Measurements from ENCODE around the gene HYAL3.

HYAL3 gene

DNA sequence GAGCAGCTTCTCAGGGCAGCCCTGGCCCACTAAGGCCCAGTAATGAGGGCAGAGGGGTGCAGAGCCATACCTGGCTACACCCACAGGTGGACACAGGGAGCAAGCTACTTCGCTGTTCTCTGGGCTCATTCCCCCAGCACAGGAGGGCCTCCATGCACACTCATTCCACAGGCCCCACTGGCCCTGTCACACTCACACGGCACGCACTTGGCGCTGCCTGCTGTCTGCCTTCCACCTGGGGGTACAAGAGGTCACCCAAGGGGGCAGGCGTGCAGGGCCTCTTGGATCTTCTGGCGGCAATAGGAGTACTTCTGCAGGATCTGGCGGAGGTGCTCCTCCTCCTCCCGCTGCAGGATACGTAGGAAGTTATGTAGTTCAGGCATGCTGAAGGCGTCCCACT lies 31.1 kb upstream of the HYAL3 start:
- no peak for DNase-seq (ENCODE audit: low spot score)

DNA sequence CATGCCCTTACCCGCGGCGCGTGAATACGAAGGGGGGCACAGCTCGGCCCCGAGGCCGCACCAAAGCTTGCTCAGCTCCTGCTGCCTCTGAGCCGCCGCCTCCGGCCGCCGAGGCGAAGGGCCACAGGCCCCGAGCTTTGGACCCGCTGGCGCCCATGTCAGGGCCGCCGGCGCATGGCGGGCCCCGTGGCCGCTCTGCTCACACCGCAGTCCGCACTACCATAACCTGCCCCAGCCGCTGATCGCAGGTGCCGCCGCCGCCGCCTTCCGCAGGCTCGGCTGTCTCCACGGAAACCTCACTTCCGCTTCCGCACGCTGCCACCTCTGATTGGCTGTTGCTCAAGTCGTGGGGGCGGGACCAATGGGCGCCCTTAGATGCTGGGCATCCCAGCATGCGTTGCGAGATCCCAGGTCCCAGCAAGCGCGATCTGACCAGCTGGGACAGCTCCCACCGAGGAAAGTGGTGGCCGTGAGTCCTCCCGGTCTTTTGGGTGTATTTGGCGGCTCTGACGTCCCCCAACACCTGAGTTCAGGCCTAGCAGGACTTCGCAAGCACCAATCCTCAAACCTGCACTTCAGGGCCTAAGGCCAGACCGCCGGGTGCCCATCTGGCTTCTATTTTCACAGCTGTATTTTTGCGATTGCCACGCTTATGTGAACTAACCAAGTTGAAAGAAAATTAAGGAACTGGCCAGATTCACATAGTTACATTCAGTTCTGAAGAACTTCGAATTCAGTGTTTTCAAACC lies 28.9 kb upstream of the HYAL3 start, which contains the start of gene TUSC2:
Gene TUSC2, minus strand, starts transcription at position 281 of the 749 bp plus-strand sequence. Its CDS starts 124 bp downstream, at position 157.
- DNase-seq (ENCODE audit: low spot score), result peak; percentile 99

DNA sequence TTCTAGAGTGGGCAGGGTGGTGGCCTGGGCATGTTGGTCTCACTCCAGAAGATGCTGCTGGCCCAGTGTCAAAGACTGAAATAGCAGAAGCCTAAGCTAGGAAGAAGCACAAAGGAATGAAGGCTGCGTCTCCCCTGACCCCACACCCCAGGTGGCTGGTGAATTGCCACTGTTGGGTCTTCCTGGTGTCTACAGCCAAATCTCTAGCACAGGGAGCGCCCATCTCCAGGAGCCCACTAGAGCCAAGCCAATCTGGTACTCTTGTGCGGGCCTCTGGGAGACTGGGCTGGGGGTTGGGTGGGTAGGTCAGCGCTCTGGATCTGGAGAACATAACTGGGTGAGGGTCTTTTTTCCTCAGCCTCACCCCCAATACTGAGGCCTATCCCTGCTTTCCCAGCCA lies 27.9 kb upstream of the HYAL3 start:
- no peak for DNase-seq (ENCODE audit: low spot score)

DNA sequence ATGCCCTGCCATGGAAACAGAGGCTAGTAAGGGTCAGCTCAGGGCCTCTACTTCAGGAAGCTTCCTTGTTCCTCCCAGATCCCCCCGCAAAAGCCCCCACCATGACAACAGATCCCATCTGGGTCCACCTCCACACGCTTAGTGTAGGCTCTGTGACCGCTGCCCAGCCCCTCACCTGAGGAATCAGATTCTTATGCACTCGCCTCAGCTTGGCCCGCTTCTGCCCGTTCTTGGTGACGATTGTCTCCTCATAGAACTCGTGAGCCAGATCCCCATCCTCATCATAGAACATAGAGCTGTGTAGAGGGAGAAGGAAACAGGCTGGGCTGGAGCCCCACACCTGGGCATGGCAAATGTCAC lies 27.0 kb upstream of the HYAL3 start:
- DNase-seq (ENCODE audit: low spot score), result no peak

DNA sequence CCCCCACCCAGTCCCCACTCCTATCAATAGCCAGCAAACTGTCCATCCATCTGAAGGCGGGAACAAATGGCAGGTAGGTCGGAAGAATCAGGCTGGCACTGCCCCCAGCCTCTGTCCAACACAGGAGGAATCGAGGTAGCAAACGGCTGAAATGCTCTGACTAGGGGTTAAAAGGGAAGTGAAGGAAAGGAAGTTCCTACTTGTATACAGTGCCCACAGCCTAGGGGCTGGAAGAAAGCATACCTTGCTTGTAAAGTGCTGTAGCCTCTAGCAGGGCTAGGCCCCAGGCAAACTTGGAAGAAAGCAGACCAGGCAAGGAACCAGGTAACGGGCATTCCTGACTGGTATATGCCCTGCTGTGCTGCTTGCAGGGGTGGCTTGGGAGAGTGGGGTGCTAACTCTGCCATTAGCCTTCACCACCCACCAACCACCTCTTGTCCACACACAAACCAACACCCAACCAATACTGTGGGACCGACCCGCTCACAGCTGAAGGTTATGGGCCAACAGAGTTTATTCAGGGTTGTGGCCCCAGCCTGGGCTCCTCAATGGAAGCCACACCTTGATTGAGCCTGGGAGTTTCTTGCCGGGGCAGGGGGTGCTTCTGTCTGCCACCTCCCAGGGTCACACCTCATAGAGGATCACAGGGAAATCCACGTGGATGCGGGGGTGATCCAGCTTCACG lies 26.4 kb upstream of the HYAL3 start:
- no peak for DNase-seq (ENCODE audit: low spot score)

DNA sequence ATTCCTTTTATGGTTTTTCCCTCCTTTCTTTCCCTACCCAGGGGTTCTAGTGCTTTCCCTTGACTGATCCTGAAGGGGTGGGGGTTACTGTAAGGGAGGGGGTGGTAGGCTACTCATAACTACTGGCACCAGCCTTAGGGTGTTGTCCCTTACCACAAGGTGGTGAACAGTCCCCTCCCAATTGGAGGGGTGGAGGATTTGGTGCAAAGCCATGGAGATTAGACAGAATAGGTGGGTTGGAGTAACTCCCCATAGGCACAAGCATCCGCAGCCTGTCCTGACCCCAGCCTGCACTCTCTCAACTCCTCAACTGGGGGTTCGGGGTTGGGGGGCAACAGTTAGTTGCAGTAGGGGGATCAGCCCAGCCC lies 25.9 kb upstream of the HYAL3 start:
- no peak for DNase-seq (ENCODE audit: low spot score)

DNA sequence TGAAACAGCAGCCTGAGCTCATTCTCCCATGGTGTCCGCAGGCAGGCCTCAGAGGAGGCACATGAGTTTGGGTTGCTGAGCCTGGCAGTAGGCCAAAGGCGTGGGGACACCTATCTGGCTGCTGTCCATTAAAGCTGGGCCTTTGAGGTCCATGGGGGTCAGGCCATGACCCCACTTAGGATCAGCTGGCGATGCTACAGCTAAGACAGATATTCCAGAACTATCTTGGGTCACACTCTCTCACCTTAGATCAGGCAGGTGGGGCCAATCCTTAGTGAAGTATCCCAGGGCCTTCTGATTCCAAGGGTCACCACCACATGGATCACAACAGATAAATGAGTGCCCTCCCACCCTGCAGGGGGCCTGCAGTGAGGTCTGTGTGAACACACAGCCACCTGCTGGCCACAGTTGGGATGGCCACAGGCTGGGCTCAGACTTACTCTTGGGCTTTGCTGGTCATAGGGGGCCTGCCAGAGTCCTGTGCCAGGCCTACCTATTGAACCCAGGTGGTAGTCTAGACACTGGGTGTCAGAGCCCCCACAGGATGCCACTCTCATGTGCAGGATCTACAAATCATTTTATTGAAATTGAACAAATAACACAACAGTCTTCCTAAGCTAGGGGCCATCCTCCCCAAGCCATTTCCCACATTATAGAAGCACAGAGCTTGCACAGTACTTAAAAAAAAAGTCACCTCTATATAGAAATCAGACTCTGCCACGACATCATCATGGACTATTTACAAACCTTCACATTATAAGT lies 25.3 kb upstream of the HYAL3 start:
- DNase-seq (ENCODE audit: low spot score), result peak; percentile 89

GRCh38 chr3:50323614-50324199 lies 24.5 kb upstream of the HYAL3 start:
- DNase-seq (ENCODE audit: low spot score), result no peak

GRCh38 chr3:50323092-50323600 lies 23.9 kb upstream of the HYAL3 start:
- DNase-seq (ENCODE audit: low spot score), result no peak

GRCh38 chr3:50322386-50323091 lies 23.3 kb upstream of the HYAL3 start, which contains the start of gene HYAL2:
TSS of gene HYAL2 (minus strand) at chr3:50322745. CDS start at chr3:50320489, 2,256 bp downstream.
- no peak for DNase-seq (ENCODE audit: low spot score)

- no peak for DNase-seq (ENCODE audit: low spot score)
These were observed 22.8 kb upstream of the HYAL3 start for GRCh38 chr3:50322115-50322385.

GRCh38 chr3:50321336-50322114 lies 22.3 kb upstream of the HYAL3 start:
- DNase-seq (ENCODE audit: low spot score), result peak; percentile 91

GRCh38 chr3:50320853-50321335 lies 21.7 kb upstream of the HYAL3 start:
- DNase-seq (ENCODE audit: low spot score), result peak; percentile 54

GRCh38 chr3:50319894-50320625 lies 20.9 kb upstream of the HYAL3 start:
- no peak for DNase-seq (ENCODE audit: low spot score)

DNA sequence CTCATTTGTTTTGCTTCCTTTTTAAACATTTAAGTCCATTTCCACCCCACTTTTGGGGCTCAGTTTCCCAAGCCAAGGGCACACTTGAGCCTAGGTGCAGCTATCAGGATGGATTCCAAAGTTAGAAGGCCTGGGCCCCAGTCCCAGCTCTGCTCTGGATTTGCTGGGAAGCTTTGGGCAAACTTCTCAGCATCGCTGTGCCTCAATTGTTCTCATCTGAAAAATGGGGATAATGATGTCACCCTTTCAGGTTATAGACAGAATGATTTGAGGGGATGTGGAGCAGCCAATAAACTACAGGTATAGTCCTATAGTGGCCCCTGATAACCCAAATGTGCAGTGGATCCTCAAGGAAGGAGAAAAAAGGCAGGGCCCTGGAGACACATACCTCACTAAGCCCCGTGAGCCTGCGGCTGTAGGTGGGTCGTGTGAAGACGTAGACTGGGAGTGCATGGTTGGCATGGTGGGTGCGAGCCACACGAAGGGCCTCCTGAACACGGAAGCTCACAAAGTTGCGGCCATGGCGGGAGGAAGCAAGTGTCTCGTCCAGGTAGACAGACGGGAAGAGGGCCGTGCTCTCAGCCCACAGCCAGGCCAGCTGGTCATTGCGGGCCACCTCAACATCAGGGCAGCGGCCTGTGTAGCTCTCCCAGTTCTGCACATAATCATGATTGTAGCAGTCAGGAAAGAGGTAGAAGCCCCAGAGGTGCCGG lies 20.1 kb upstream of the HYAL3 start:
- no peak for DNase-seq (ENCODE audit: low spot score)

DNA sequence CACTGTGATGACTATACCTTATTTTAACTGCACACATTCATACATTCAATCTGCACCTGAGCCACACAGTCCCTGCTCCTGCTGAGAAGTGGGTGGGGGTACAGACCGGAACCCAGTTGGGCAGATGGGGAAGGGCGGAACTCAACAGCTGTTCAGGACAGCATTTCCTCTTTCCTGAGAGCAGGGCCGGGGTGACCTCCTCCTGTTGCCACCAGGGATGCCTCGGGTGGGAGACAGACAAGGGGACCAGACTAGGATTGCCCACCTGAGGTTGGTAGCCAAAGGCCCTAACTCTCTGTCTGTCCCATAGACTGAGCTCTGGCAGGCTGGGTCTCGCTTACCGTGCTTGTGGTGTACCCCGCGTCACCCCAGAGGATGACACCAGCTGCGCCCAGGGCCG lies 19.4 kb upstream of the HYAL3 start:
- DNase-seq (ENCODE audit: low spot score), result no peak

GRCh38 chr3:50318163-50318562 lies 19.0 kb upstream of the HYAL3 start:
- no peak for DNase-seq (ENCODE audit: low spot score)

- no peak for DNase-seq (ENCODE audit: low spot score)
These were observed 18.1 kb upstream of the HYAL3 start for GRCh38 chr3:50317300-50317699.

GRCh38 chr3:50316657-50317242 lies 17.5 kb upstream of the HYAL3 start:
- no peak for DNase-seq (ENCODE audit: low spot score)

All from COLO829 (cell line).